Kidney (tissue), 14 donors: Measurements from ENCODE around the gene GNB5. TPM values are rescaled to one million over a fixed set of nuclear protein-coding genes. Genes with fewer than 3 reads are reported as not detected.

Experiments
- DNase-seq, 5 donors: peaks; one replicate each; pipeline ENCODE4 v3.0.0-alpha.2; 2013 to 2020
- FAIRE-seq: peaks from 2 replicates; lab custom pipeline; 2012; peaks lifted over from hg19 to GRCh38; lab: Jason Lieb, UNC
- H3K27ac ChIP-seq, 2 donors: one replicate each; pipeline ENCODE4 v1.7.0; 2013; ENCODE audit warnings: low read depth in 2 of 2, low read length in 2 of 2, inconsistent platforms in 1 of 2
- H3K27me3 ChIP-seq: one replicate; pipeline ENCODE4 v1.7.1; 2013; ENCODE audit warnings: low read length, inconsistent platforms; ENCODE audit not compliant: control insufficient read depth, insufficient read depth
- H3K36me3 ChIP-seq, 3 donors: one replicate each; pipeline versions ENCODE4 v1.7.0 to v1.7.1; 2013; ENCODE audit warnings: low read length in 3 of 3, control low read depth in 1 of 3, inconsistent platforms in 1 of 3; ENCODE audit not compliant: insufficient read depth in 3 of 3, control insufficient read depth in 2 of 3
- H3K4me1 ChIP-seq, 3 donors: one replicate each; pipeline versions ENCODE4 v1.7.0 to v1.7.1; 2013; ENCODE audit warnings: low read length in 3 of 3, inconsistent platforms in 1 of 3, low read depth in 1 of 3; ENCODE audit not compliant: control insufficient read depth in 2 of 3, insufficient read depth in 2 of 3
- H3K4me3 ChIP-seq, 3 donors: one replicate each; pipeline versions ENCODE4 v1.7.0 to v1.8.1; 2013; ENCODE audit warnings: low read length in 3 of 3, control low read depth in 1 of 3, inconsistent platforms in 1 of 3
- H3K9ac ChIP-seq, 3 donors: one replicate each; pipeline versions ENCODE4 v1.7.0 to v1.7.1; 2013; ENCODE audit warnings: low read length in 3 of 3, control low read depth in 1 of 3, inconsistent platforms in 1 of 3
- H3K9me3 ChIP-seq, 3 donors: one replicate each; pipeline versions ENCODE4 v1.7.0 to v1.7.1; 2013; ENCODE audit warnings: low read length in 3 of 3, control low read depth in 1 of 3, inconsistent platforms in 1 of 3; ENCODE audit not compliant: control insufficient read depth in 2 of 3, insufficient read depth in 1 of 3
- CTCF ChIP-seq: IDR thresholded peaks from 3 replicates; pipeline ENCODE4 v1.5.1; 2012; ENCODE audit warnings: mild to moderate bottlenecking, moderate library complexity, borderline replicate concordance; ENCODE audit not compliant: insufficient read depth; ENCODE audit errors: extremely low read depth
- intact Hi-C: fragments of 100-400 bp; cut with DNase I; formaldehyde crosslinking; loops from one replicate; pipeline ENCODE4 v1.11.1; 2022
- polyA plus RNA-seq: library from polyadenylated mRNA; stranded (reverse); fragments of 350-450 nt; fragmentation: Illumina TruSeq; extraction: RNeasy Lipid Tissue Mini Kit (QIAGEN cat#74804); gene quantifications from one replicate; pipeline ENCODE4 v1.2.3, GENCODE V29; 2014; ENCODE audit warnings: low read depth, low replicate concordance; ENCODE audit not compliant: insufficient read depth
- total RNA-seq: library from RNA; stranded (reverse); fragmentation: NEBNext Ultra II Directional; extraction: Animal tissue kit (Norgen Biotek cat#: 25700); gene quantifications from one replicate; pipeline ENCODE4 v1.2.1, GENCODE V29; 2021
- donor health status: control.
- donor health status: control.
- donor health status: control.
- donor health status: control.
- donor health status: control.
- donor health status: DM: yes; HTN: yes; CAD: no.
- donor health status: Normal renal cell carcinoma (clear cell type).

Gene GNB5
- total and polyA plus RNA-seq, 2 donors from 2014 or later, result 28.3 to 43.6 TPM

- Histone ChIP-seq H3K27ac (no peak overlapping the region), H3K4me1 (peaks cover 0 to 3% (median 0%) of the 10 kb centered on the region in 3 donors), H3K4me3 (no peak overlapping the region), H3K9ac (no peak overlapping the region), H3K9me3 (no peaks in the 10 kb centered on the region), H3K27me3 (no peaks in the 10 kb centered on the region), H3K36me3 (no peaks in the 10 kb centered on the region)
- DNase-seq (no peak), FAIRE-seq (no peak)
- intact Hi-C loops, result no loop called here
- no peak for TF ChIP-seq CTCF
Observed at GRCh38 chr15:52103217-52104207, 87.7 kb downstream of the GNB5 start.

- DNase-seq (no peak), FAIRE-seq (no peak)
- Histone ChIP-seq H3K36me3 (no peaks in the 10 kb centered on the region), H3K4me1 (peaks cover 0 to 3% (median 0%) of the 10 kb centered on the region in 3 donors), H3K27me3 (no peaks in the 10 kb centered on the region), H3K27ac (no peak overlapping the region), H3K4me3 (no peak overlapping the region), H3K9ac (no peak overlapping the region), H3K9me3 (no peaks in the 10 kb centered on the region)
- intact Hi-C loops, result no loop called here
- TF ChIP-seq CTCF, result no peak
Observed at GRCh38 chr15:52102463-52102862, 88.7 kb downstream of the GNB5 start.

- H3K36me3 ChIP-seq, result no peaks in the 10 kb centered on the region
- H3K27ac ChIP-seq, result no peak overlapping the region
- H3K4me1 ChIP-seq, result peaks cover 0 to 3% (median 0%) of the 10 kb centered on the region in 3 donors
- H3K9me3 ChIP-seq, result no peaks in the 10 kb centered on the region
- no peaks in the 10 kb centered on the region for H3K27me3 ChIP-seq
- DNase-seq, result peak in 2 of 5 donors; percentile 37 to 43
- H3K4me3 ChIP-seq, result no peak overlapping the region
- H3K9ac ChIP-seq, result no peak overlapping the region
- no peak for FAIRE-seq
- TF ChIP-seq CTCF, result no peak
- intact Hi-C loops, result no loop called here
Observed at GRCh38 chr15:52101542-52102323, 89.5 kb downstream of the GNB5 start.
